Stomach (tissue), 9 donors: ENCODE measurements around the gene COA5. TPM values are rescaled to one million over a fixed set of nuclear protein-coding genes. Genes with fewer than 3 reads are reported as not detected.

Experiments used
- DNase-seq, 2 donors: peaks; one replicate each; pipeline versions ENCODE4 v3.0.0 to v3.0.0-alpha.2; 2013 to 2019
- H3K27ac ChIP-seq, 5 donors: fragments of 200-600 bp in 4 of 5; sonication (generic) in 4 of 5; one replicate each; pipeline ENCODE4 v1.5.1; 2013 to 2019; ENCODE audit warnings: mild to moderate bottlenecking in 1 of 5, moderate library complexity in 1 of 5
- H3K27me3 ChIP-seq, 3 donors: fragments of 200-600 bp; sonication (generic); one replicate each; pipeline ENCODE4 v1.5.1; 2017 to 2019; ENCODE audit warnings: mixed run types in 1 of 3
- H3K36me3 ChIP-seq, 4 donors: fragments of 200-600 bp; sonication (generic); 1 replicate in 3 of 4; 2 replicates in 1 of 4; pipeline ENCODE4 v1.5.1; 2016 to 2019
- H3K4me1 ChIP-seq, 4 donors: fragments of 200-600 bp; sonication (generic); one replicate each; pipeline ENCODE4 v1.5.1; 2016 to 2019
- H3K4me3 ChIP-seq, 4 donors: fragments of 200-600 bp; sonication (generic) in 3 of 4; one replicate each; pipeline ENCODE4 v1.5.1; 2016 to 2019; ENCODE audit warnings: mild to moderate bottlenecking in 1 of 4
- H3K9me3 ChIP-seq, 4 donors: fragments of 200-600 bp; sonication (generic); one replicate each; pipeline ENCODE4 v1.5.1; 2016 to 2019
- EP300 ChIP-seq: sonication (generic); formaldehyde crosslinking; IDR thresholded peaks from one replicate; pipeline ENCODE4 v1.6.1; 2017; ENCODE audit warnings: antibody characterized with exemption
- POLR2A ChIP-seq, 4 donors: fragments of 450-650 bp; IDR thresholded peaks; one replicate each; pipeline ENCODE4 v1.6.1; 2016; ENCODE audit warnings: antibody characterized with exemption in 4 of 4, control low read depth in 2 of 4, mild to moderate bottlenecking in 1 of 4, moderate library complexity in 1 of 4
- POLR2AphosphoS5 ChIP-seq, 3 donors: sonication (generic); formaldehyde crosslinking; IDR thresholded peaks; one replicate each; pipeline ENCODE4 v1.6.1; 2016; ENCODE audit warnings: antibody characterized with exemption in 3 of 3
- WGBS, 5 donors: extraction: QIAGEN DNeasy Blood & Tissue Kit in 3 of 5; methylation state at CpG; one replicate each; pipeline versions ENCODE4 v1.1.5 to v1.1.7; 2013 to 2018; 5-methylcytosine and 5-hydroxymethylcytosine counted together
- intact Hi-C: fragments of 100-400 bp; cut with DNase I; formaldehyde crosslinking; loops from one replicate; pipeline ENCODE4 v1.15.1; 2023; ENCODE audit warnings: low total_unique reads
- polyA plus RNA-seq, 3 donors: library from polyadenylated mRNA; stranded (reverse); fragments of 200-250 nt; gene quantifications; one replicate each; pipeline ENCODE4 v1.2.3, GENCODE V29; 2013
- total RNA-seq, 5 donors: library from RNA; depleted of rRNA; stranded (reverse); fragments of >200 nt; gene quantifications; one replicate each; pipeline versions ENCODE4 v1.1.0 to v1.2.3, GENCODE V29; 2014 to 2016
- TF ChIP-seq, protein P1 (sequence below), 7 experiments: fragments of 450-650 bp in 4 of 7; fragments of 200-600 bp in 3 of 7; sonication (generic) in 3 of 7; IDR thresholded peaks; one replicate each; pipeline ENCODE4 v1.5.1; 2016 to 2019; ENCODE audit warnings: antibody characterized with exemption in 7 of 7, control low read depth in 2 of 7, mild to moderate bottlenecking in 1 of 7
- donor health status: healthy with polysubstance abuse.
- donor health status: Bipolar disorder and iron deficiency.
- donor health status: healthy.

COA5 gene
- total and polyA plus RNA-seq, 8 donors, result 1.2 to 60.6 (median 34.6) TPM

DNA sequence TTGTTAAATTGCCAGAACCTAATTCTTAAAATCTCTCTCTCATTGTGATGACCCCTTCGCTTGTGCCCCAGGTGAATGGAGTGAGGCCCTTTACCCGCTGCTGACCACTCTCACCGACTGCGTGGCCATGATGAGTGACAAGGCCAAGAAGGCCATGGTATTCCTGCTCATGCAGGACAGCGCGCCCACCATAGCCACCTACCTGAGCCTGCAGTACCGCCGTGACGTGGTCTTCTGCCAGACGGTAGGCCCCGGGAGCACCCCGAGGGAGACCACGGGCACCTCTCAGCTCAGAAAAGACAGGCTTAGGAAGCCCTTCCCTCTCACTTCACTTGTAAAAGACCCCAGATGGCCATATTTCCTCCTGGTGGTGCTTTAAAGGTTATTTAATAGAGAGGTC, 44.9 kb downstream of the COA5 start:
- no peaks in the 10 kb centered on the region for H3K9me3 ChIP-seq
- peaks cover 24 to 83% (median 76%) of the 10 kb centered on the region in 4 donors for H3K36me3 ChIP-seq

GRCh38 chr2:98561902-98562695, 46.2 kb downstream of the COA5 start:
- WGBS, 5 donors, result 69 to 84% (median 81%) methylated on average over 13 of the region's 13 CpGs
- H3K27ac ChIP-seq, result peak overlapping the region in 4 of 5 donors; percentile 38 to 75 (median 61)

More for the DNA sequence above, 44.9 kb downstream of the COA5 start:
- intact Hi-C loops, result no loop called here
- no peaks in the 10 kb centered on the region for H3K27me3 ChIP-seq
- no peak for DNase-seq
- peak overlapping the region in 1 of 5 donors; percentile 67 for H3K27ac ChIP-seq
- peaks cover 0 to 27% (median 13%) of the 10 kb centered on the region in 4 donors for H3K4me1 ChIP-seq
- TF ChIP-seq EP300 (no peak), POLR2A (IDR thresholded peaks at IDR 0.05) (no peak), POLR2AphosphoS5 (IDR thresholded peaks at IDR 0.05) (no peak)
- TF ChIP-seq, protein P1, sequence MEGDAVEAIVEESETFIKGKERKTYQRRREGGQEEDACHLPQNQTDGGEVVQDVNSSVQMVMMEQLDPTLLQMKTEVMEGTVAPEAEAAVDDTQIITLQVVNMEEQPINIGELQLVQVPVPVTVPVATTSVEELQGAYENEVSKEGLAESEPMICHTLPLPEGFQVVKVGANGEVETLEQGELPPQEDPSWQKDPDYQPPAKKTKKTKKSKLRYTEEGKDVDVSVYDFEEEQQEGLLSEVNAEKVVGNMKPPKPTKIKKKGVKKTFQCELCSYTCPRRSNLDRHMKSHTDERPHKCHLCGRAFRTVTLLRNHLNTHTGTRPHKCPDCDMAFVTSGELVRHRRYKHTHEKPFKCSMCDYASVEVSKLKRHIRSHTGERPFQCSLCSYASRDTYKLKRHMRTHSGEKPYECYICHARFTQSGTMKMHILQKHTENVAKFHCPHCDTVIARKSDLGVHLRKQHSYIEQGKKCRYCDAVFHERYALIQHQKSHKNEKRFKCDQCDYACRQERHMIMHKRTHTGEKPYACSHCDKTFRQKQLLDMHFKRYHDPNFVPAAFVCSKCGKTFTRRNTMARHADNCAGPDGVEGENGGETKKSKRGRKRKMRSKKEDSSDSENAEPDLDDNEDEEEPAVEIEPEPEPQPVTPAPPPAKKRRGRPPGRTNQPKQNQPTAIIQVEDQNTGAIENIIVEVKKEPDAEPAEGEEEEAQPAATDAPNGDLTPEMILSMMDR (IDR thresholded peaks at IDR 0.05), result no peak
- H3K4me3 ChIP-seq, result no peak overlapping the region
- WGBS, 5 donors, result 96 to 98% (median 98%) methylated on average over 13 of the region's 13 CpGs

DNA sequence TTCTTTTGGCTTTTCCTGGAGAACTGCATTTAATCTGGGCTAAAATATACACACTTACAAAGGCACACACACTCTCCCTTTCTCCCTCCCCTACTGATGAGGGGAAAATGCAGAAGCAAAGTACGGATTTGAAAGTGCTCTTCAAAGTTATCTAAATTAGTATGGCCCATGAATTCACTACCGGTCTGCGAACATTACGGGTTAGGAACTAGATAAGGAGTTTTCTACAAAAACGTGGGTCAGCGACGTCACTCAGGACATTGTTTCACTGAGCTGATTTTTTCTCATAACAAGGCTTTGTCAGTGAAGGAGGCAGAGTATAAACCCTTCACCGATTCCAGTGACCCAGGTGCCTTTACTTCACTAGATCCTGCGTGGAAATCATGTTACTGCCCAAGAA, 47.3 kb downstream of the COA5 start:
- H3K4me1 ChIP-seq, result peaks cover 0 to 29% (median 13%) of the 10 kb centered on the region in 4 donors
- WGBS, 5 donors, result 78 to 87% (median 84%) methylated on average over 9 of the region's 9 CpGs
- H3K27me3 ChIP-seq, result no peaks in the 10 kb centered on the region
- TF ChIP-seq EP300 (no peak), POLR2AphosphoS5 (IDR thresholded peaks at IDR 0.05) (no peak), POLR2A (IDR thresholded peaks at IDR 0.05) (no peak)
- TF ChIP-seq, protein P1 (IDR thresholded peaks at IDR 0.05), result no peak
- no peaks in the 10 kb centered on the region for H3K9me3 ChIP-seq
- intact Hi-C loops, result no loop called here
- DNase-seq, result no peak
- H3K27ac ChIP-seq, result peak overlapping the region in 4 of 5 donors; percentile 60 to 75 (median 64)
- H3K36me3 ChIP-seq, result peaks cover 28 to 77% (median 68%) of the 10 kb centered on the region in 4 donors
- no peak overlapping the region for H3K4me3 ChIP-seq

More at GRCh38 chr2:98561902-98562695, 46.2 kb downstream of the COA5 start:
- TF ChIP-seq POLR2AphosphoS5 (IDR thresholded peaks at IDR 0.05) (peak in 1 of 3 donors; percentile 43), POLR2A (IDR thresholded peaks at IDR 0.05) (no peak)
- Histone ChIP-seq H3K36me3 (peaks cover 21 to 81% (median 72%) of the 10 kb centered on the region in 4 donors), H3K4me3 (no peak overlapping the region), H3K27me3 (no peaks in the 10 kb centered on the region), H3K9me3 (no peaks in the 10 kb centered on the region), H3K4me1 (peaks cover 0 to 29% (median 13%) of the 10 kb centered on the region in 4 donors)
- DNase-seq, result no peak
- intact Hi-C loops, result no loop called here

DNA sequence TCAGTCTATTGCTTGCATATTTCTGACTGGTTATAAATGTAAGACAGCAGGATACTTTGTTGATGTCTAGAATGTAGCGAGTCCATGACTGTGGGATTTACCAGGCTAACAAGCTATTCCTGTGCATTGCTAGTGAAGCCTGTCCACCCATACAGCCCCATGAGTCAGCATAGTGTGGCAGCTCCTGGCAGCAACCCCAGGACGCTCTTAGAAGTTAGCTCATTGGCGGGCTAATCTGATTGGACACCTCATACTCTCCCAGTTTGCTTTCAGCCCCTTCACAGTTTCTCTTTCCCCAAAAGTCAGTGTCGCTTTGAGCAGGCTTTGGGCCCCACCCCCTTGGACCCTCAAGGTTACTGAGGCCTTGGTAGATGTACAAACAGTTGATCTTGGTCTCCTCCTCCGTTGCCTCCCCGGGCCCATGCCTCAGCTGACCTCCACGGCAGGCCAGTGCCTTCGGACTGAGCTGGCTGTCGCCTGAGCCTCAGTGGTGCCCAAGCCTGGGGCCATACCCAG, 48.0 kb downstream of the COA5 start:
- H3K36me3 ChIP-seq, result peaks cover 33 to 77% (median 68%) of the 10 kb centered on the region in 4 donors
- TF ChIP-seq, protein P1 (IDR thresholded peaks at IDR 0.05), result no peak
- no peak for TF ChIP-seq EP300
- TF ChIP-seq POLR2AphosphoS5 (IDR thresholded peaks at IDR 0.05), result no peak
- no peak for TF ChIP-seq POLR2A (IDR thresholded peaks at IDR 0.05)
- peak overlapping the region in 4 of 5 donors; percentile 60 to 75 (median 64) for H3K27ac ChIP-seq
- no peak for DNase-seq
- WGBS, 5 donors, result 61 to 91% (median 87%) methylated on average over 7 to 9 of the region's 9 CpGs
- intact Hi-C loops, result no loop called here
- H3K27me3 ChIP-seq, result no peaks in the 10 kb centered on the region
- H3K4me1 ChIP-seq, result peaks cover 0 to 29% (median 13%) of the 10 kb centered on the region in 4 donors
- H3K4me3 ChIP-seq, result no peak overlapping the region
- H3K9me3 ChIP-seq, result no peaks in the 10 kb centered on the region
